ENCODE measurements around the gene WHRN. TPM values are rescaled to one million over a fixed set of nuclear protein-coding genes. Genes with fewer than 3 reads are reported as not detected.

Gene WHRN
- total RNA-seq, 6 donors from 2014 or later: 2.5 to 17.8 (median 5.6) TPM

DNA sequence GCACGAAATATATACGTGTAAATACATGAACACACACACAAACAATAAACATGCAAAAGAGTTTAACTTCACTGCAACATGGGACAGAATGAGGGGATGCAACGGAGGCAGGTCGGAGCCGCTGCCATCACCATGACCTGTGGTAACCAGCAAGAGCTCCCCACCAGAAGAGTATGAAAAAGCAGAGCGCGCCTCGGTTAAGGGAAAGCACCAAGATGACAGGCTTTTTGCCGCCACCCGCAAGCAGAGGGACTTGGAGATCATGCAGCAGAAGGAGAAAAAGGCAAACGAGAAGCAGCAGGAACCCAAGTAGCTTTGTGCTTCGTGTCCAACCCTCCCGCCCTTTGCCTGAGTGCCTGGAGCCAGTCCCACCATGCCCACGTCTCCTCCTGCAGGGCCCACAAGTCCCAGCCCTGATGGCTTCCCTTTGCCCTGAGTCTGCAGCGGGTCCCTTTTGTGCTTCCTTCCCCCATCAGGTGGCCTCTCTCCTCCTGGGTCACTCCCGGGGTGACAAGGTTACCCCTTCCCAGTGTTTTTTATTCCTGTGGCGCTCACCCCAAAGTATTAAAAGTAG is 13.8 kb downstream of the WHRN start:
- DNase-seq (no peak), ATAC-seq (ENCODE audit: low FRiP score in 2 of 2) (no peak)
- no peaks in the 10 kb centered on the region for H3K27me3 ChIP-seq
- 79 to 80% methylated on average over 17 of the region's 17 CpGs for WGBS, 2 donors
- no peaks in the 10 kb centered on the region for H3K36me3 ChIP-seq
- no peaks in the 10 kb centered on the region for H3K9me3 ChIP-seq
- H3K4me3 ChIP-seq: no peak overlapping the region
- TF ChIP-seq POLR2A (IDR thresholded peaks at IDR 0.05) (no peak), POLR2AphosphoS5 (IDR thresholded peaks at IDR 0.05) (no peak), EP300 (IDR thresholded peaks at IDR 0.05) (no peak)
- TF ChIP-seq, protein P1, sequence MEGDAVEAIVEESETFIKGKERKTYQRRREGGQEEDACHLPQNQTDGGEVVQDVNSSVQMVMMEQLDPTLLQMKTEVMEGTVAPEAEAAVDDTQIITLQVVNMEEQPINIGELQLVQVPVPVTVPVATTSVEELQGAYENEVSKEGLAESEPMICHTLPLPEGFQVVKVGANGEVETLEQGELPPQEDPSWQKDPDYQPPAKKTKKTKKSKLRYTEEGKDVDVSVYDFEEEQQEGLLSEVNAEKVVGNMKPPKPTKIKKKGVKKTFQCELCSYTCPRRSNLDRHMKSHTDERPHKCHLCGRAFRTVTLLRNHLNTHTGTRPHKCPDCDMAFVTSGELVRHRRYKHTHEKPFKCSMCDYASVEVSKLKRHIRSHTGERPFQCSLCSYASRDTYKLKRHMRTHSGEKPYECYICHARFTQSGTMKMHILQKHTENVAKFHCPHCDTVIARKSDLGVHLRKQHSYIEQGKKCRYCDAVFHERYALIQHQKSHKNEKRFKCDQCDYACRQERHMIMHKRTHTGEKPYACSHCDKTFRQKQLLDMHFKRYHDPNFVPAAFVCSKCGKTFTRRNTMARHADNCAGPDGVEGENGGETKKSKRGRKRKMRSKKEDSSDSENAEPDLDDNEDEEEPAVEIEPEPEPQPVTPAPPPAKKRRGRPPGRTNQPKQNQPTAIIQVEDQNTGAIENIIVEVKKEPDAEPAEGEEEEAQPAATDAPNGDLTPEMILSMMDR (IDR thresholded peaks at IDR 0.05): no peak
- H3K4me1 ChIP-seq: no peaks in the 10 kb centered on the region
- H3K27ac ChIP-seq: no peak overlapping the region

DNA sequence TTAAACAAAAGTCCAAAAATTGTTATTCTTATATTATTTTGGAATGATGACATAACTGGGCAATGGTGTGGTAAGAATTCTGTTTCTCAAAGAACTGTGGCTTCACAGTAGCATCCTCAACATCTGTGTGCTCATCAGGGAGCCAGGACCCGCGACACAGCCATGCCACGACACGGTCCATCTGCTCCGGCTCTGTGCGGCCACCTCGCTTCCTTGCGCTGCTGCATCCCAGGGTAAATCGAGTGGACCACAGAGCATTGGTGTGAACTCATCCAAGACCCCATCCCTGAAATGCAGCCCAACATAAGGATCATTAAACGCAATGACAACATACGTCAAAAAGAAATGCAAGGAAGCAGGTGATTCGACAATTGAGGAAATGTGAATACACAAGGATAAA is 15.3 kb downstream of the WHRN start:
- H3K36me3 ChIP-seq: no peaks in the 10 kb centered on the region
- H3K9me3 ChIP-seq: no peaks in the 10 kb centered on the region
- no peak for TF ChIP-seq EP300 (IDR thresholded peaks at IDR 0.05)
- H3K27ac ChIP-seq: no peak overlapping the region
- 88 to 92% methylated on average over 12 of the region's 12 CpGs for WGBS, 2 donors
- peak in 1 of 2 donors; percentile 40 for DNase-seq
- H3K27me3 ChIP-seq: no peaks in the 10 kb centered on the region
- H3K4me1 ChIP-seq: no peaks in the 10 kb centered on the region
- H3K4me3 ChIP-seq: no peak overlapping the region
- ATAC-seq (ENCODE audit: low FRiP score in 2 of 2): no peak

DNA sequence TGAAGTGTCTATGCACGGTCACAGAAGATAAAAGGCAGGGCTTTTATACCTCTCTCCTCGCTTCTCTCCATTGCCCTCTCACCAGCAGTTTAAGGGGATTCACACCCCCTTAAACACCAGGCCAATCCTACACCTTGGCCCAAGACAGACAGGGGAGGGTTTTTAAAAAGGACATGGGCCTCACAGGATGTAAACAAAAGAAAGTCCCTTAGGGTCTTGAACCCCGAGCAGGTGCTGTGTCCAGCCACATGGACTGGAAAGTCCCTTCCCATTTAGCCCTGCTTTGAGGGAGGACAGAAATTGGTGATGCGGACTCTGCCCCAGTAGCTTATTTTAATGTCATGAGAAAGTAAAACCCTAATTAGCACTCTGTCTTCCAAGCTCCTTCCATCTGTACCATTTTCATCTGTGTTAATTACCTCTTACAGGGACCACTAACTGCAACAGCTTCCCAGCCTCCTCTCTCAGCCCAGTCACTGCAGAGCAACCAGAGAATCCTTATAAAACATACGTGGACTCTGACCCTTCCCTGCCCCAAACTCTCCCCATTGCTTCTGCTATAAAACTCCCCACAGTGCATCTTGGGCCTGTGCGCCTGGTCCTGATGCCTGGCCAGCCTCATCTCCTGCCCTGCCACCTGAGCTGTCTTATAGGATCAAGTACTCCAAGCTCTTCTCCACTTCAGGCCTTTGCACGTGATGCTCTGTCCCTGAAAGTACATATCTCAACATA is 16.7 kb downstream of the WHRN start:
- no peaks in the 10 kb centered on the region for H3K36me3 ChIP-seq
- no peak overlapping the region for H3K4me3 ChIP-seq
- TF ChIP-seq, protein P1 (IDR thresholded peaks at IDR 0.05): no peak
- TF ChIP-seq POLR2A (IDR thresholded peaks at IDR 0.05) (no peak), EP300 (IDR thresholded peaks at IDR 0.05) (no peak), POLR2AphosphoS5 (IDR thresholded peaks at IDR 0.05) (no peak)
- WGBS, 2 donors: 79 to 84% methylated on average over 7 of the region's 7 CpGs
- H3K27ac ChIP-seq: no peak overlapping the region
- no peak for ATAC-seq (ENCODE audit: low FRiP score in 2 of 2)
- no peaks in the 10 kb centered on the region for H3K9me3 ChIP-seq
- DNase-seq: no peak
- H3K4me1 ChIP-seq: no peaks in the 10 kb centered on the region
- H3K27me3 ChIP-seq: no peaks in the 10 kb centered on the region

DNA sequence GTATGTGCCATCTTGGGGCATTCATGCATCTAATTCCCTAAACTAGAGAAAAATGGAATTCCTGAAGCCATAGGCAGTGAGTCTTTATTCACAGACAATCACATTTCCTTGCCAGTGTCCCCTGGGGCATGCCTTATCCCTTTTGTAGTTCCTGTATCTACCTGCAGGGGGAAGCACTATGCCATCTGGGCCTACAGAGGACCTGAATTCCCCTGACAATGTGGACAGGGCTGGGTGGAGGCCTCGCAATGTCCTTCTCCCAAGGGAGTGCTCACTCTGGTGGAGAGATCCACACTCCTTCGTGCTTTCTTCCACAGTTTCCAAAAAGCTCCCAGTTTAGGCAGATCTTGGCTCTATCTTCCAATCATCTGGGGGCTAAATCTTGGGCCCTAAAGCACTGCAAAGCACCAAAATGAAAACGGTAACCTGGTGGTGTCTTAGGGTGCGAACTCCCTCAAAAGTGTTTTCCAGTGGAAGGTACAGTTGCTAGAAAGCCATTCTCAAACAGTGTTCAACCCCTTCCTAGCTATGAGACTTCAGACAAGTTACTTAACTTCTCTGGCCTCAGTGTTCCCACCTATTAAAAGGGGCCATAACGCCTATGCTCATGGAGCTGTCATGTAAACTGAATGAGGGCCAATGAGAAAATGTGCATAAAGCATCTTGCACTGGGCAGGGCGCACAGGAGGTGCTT is 17.5 kb downstream of the WHRN start:
- no peaks in the 10 kb centered on the region for H3K4me1 ChIP-seq
- no peak overlapping the region for H3K4me3 ChIP-seq
- H3K36me3 ChIP-seq: no peaks in the 10 kb centered on the region
- H3K27ac ChIP-seq: no peak overlapping the region
- ATAC-seq (ENCODE audit: low FRiP score in 2 of 2) (peak; percentile 87 to 89), DNase-seq (peak in 1 of 2 donors; percentile 61)
- no peaks in the 10 kb centered on the region for H3K9me3 ChIP-seq
- WGBS, 2 donors: 69 to 71% methylated on average over 6 of the region's 6 CpGs
- TF ChIP-seq, protein P1 (IDR thresholded peaks at IDR 0.05): peak; percentile 74 to 89 (median 86)
- no peak for TF ChIP-seq EP300 (IDR thresholded peaks at IDR 0.05)
- no peaks in the 10 kb centered on the region for H3K27me3 ChIP-seq

DNA sequence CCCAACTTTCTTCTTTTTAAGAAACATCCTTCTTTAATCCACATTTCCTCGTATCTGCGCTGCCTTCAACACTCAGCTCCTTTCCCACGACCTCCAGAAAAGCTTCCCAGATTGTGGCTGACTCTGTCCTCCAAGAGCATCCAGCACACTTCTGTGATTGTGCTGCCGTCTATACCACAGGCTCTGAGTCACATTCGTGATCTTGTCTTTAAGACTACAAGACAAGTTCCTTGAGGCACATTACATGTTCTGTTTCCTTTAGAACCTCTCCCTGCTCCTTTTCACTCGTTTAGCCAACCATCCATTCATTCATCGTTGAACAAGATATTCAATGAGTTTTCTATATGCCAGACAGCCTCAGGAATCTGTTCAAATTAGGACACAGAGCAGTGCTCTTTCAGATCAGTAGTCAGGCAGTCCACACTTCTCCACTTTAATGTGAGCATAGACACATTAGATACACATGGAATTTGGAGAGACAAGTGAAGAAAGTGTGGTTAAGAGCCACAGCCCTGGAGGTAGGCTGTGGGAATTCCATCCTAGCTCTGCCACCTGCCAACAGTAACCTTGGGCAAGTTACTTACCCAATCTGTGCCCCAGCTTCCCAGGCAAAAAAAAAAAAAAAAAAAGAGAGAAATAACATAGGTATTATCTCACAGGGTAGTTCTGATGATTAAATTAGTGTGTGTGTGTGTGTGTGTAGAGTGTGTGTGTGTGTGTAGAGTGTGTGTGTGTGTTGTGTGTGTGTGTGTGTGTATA is 18.9 kb downstream of the WHRN start:
- 72 to 75% methylated on average over 7 of the region's 7 CpGs for WGBS, 2 donors
- ATAC-seq (ENCODE audit: low FRiP score in 2 of 2) (no peak), DNase-seq (no peak)
- Histone ChIP-seq H3K27ac (no peak overlapping the region), H3K4me1 (no peaks in the 10 kb centered on the region), H3K36me3 (no peaks in the 10 kb centered on the region), H3K4me3 (no peak overlapping the region), H3K27me3 (no peaks in the 10 kb centered on the region), H3K9me3 (no peaks in the 10 kb centered on the region)
- no peak for TF ChIP-seq POLR2AphosphoS5 (IDR thresholded peaks at IDR 0.05)
- TF ChIP-seq EP300 (IDR thresholded peaks at IDR 0.05): no peak
- no peak for TF ChIP-seq POLR2A (IDR thresholded peaks at IDR 0.05)
- TF ChIP-seq, protein P1 (IDR thresholded peaks at IDR 0.05): no peak
